CD4-positive, alpha-beta T cell (primary cell): ENCODE measurements around the gene ANGEL2. TPM values are rescaled to one million over a fixed set of nuclear protein-coding genes. Genes with fewer than 3 reads are reported as not detected.

ENCODE experiments used
- ATAC-seq: fragments of 200-7000 bp; cut with Tn5 transposase; one replicate; pipeline ENCODE4 v1.10.0; 2022; ENCODE audit warnings: mild to moderate bottlenecking; ENCODE audit not compliant: poor library complexity
- CTCF ChIA-PET: fragments of 350-600 bp; sonication (Branson Sonifier 250); formaldehyde crosslinking; loops from one replicate; lab custom pipeline; 2021; ENCODE audit warnings: antibody characterized with exemption, inconsistent platforms; lab: Charles Lee
- POLR2A ChIA-PET: fragments of 350-600 bp; sonication (Branson Sonifier 250); formaldehyde crosslinking; loops from one replicate; lab custom pipeline; 2021; ENCODE audit warnings: antibody characterized with exemption, inconsistent platforms; lab: Charles Lee
- DNase-seq, 14 experiments: peaks; one replicate each; pipeline ENCODE4 v3.0.0-alpha.2; 2013 to 2020; ENCODE audit warnings: mixed read lengths in 2 of 14
- H3K27ac ChIP-seq, 2 donors: one replicate each; pipeline versions ENCODE4 v1.5.1 to v1.7.0; 2013; ENCODE audit warnings: low read length in 2 of 2, low read depth in 1 of 2, mild to moderate bottlenecking in 1 of 2
- H3K27me3 ChIP-seq, 2 experiments: 1 replicate in 1 of 2; 2 replicates in 1 of 2; pipeline versions ENCODE4 v1.6.1 to v1.7.0; 2013; ENCODE audit warnings: low read length in 2 of 2, control low read depth in 1 of 2, mild to moderate bottlenecking in 1 of 2, moderate library complexity in 1 of 2; ENCODE audit not compliant: insufficient read depth in 2 of 2, control insufficient read depth in 1 of 2
- H3K36me3 ChIP-seq: one replicate; pipeline ENCODE4 v1.6.1; 2013; ENCODE audit warnings: low read length, control low read depth; ENCODE audit not compliant: insufficient read depth
- H3K4me1 ChIP-seq: one replicate; pipeline ENCODE4 v1.6.1; 2013; ENCODE audit warnings: low read length, control low read depth; ENCODE audit not compliant: insufficient read depth
- H3K4me3 ChIP-seq: one replicate; pipeline ENCODE4 v1.5.1; 2013; ENCODE audit warnings: mild to moderate bottlenecking, low read length, moderate library complexity
- H3K9me3 ChIP-seq, 2 experiments: 1 replicate in 1 of 2; 2 replicates in 1 of 2; pipeline versions ENCODE4 v1.6.1 to v1.7.0; 2013; ENCODE audit warnings: low read length in 2 of 2, mild to moderate bottlenecking in 2 of 2, control low read depth in 1 of 2, moderate library complexity in 1 of 2; ENCODE audit not compliant: control insufficient read depth in 1 of 2, insufficient read depth in 1 of 2
- H3K27ac Mint-ChIP-seq: one replicate; pipeline ENCODE4 v1.8.0; 2020; ENCODE audit warnings: mixed read lengths
- H3K27me3 Mint-ChIP-seq: one replicate; pipeline ENCODE4 v1.8.0; 2021; ENCODE audit warnings: mixed read lengths
- H3K36me3 Mint-ChIP-seq: one replicate; pipeline ENCODE4 v1.8.0; 2021; ENCODE audit warnings: low read depth, mixed read lengths
- H3K4me1 Mint-ChIP-seq: one replicate; pipeline ENCODE4 v1.8.0; 2021; ENCODE audit warnings: low read depth, mixed read lengths
- H3K4me3 Mint-ChIP-seq: one replicate; pipeline ENCODE4 v1.8.0; 2020; ENCODE audit warnings: mild to moderate bottlenecking, mixed read lengths
- H3K9me3 Mint-ChIP-seq: one replicate; pipeline ENCODE4 v1.8.0; 2020; ENCODE audit warnings: mixed read lengths
- CTCF ChIP-seq: fragments of 200-600 bp; IDR thresholded peaks from one replicate; pipeline ENCODE4 v1.8.0; 2022; ENCODE audit warnings: antibody characterized with exemption, mild to moderate bottlenecking
- intact Hi-C, 2 experiments: fragments of 100-400 bp; cut with DNase I in 1 of 2; cut with micrococcal nuclease in 1 of 2; formaldehyde crosslinking; loops; one replicate each; pipeline versions ENCODE4 v1.15.1 to v1.9.0; 2023 to 2025; cut with DNase I, micrococcal nuclease
- total RNA-seq, 174 experiments: library from RNA in 2 of 174; stranded (reverse) in 2 of 174; gene quantifications; one replicate each; pipeline ENCODE4 v1.2.3 and lab custom pipeline; 2021 to 2026

ANGEL2 gene
- total RNA-seq, 2 experiments from 2014 or later: 53.0 to 56.2 TPM

- peak in 2 of 14 experiments; percentile 10 to 19 for DNase-seq
- ATAC-seq: no peak
- Histone ChIP-seq H3K27ac (peak overlapping the region in 1 of 2 donors; percentile 75), H3K9me3 (no peaks in the 10 kb centered on the region), H3K4me1 (peaks cover 12% of the 10 kb centered on the region), H3K36me3 (peaks cover 23% of the 10 kb centered on the region), H3K4me3 (peak overlapping the region; percentile 72), H3K27me3 (no peaks in the 10 kb centered on the region)
- CTCF ChIA-PET: interaction anchor here (1.2 to 1.5 kb wide), 2 partner anchors 36 to 350 kb away, joined by 3 read pairs; partner anchors contain the start of gene RPS6KC1
- peak overlapping the region; percentile 96 for H3K27ac Mint-ChIP-seq
- POLR2A ChIA-PET: interaction anchor here (0.9 to 1.3 kb wide), 5 partner anchors 12 to 456 kb away, joined by 3 to 4 read pairs (median 3); partner anchors contain the start of genes FLVCR1 and RPS6KC1
- H3K27me3 Mint-ChIP-seq: no peaks in the 10 kb centered on the region
- H3K9me3 Mint-ChIP-seq: no peaks in the 10 kb centered on the region
- H3K36me3 Mint-ChIP-seq: peaks cover 36% of the 10 kb centered on the region
- peaks cover 44% of the 10 kb centered on the region for H3K4me1 Mint-ChIP-seq
- no peak for TF ChIP-seq CTCF
- peak overlapping the region; percentile 99 for H3K4me3 Mint-ChIP-seq
- intact Hi-C loops: loop anchor here (1.0 to 10.0 kb wide), 9 partner anchors 20 to 1437 kb away; partner anchors contain the start of genes DTL (in 1 of the 2), FLVCR1 (in 1 of the 2), INTS7 (in 1 of the 2) and NEK2 (in 1 of the 2)
Observed at GRCh38 chr1:213014642-213015041, 1.0 kb downstream of the ANGEL2 start.

- no peak for TF ChIP-seq CTCF
- H3K27me3 ChIP-seq: no peaks in the 10 kb centered on the region
- POLR2A ChIA-PET: no interaction called here
- no peak overlapping the region for H3K4me3 ChIP-seq
- Mint-ChIP-seq H3K36me3 (peaks cover 81% of the 10 kb centered on the region), H3K27ac (no peak overlapping the region), H3K4me3 (no peak overlapping the region), H3K27me3 (no peaks in the 10 kb centered on the region), H3K9me3 (no peaks in the 10 kb centered on the region), H3K4me1 (peaks cover 34% of the 10 kb centered on the region)
- H3K27ac ChIP-seq: no peak overlapping the region
- H3K9me3 ChIP-seq: no peaks in the 10 kb centered on the region
- CTCF ChIA-PET: no interaction called here
- DNase-seq: peak in 1 of 14 experiments; percentile 32
- intact Hi-C loops: no loop called here
- peaks cover 68% of the 10 kb centered on the region for H3K36me3 ChIP-seq
- ATAC-seq: no peak
- H3K4me1 ChIP-seq: no peaks in the 10 kb centered on the region
Observed at GRCh38 chr1:213008564-213008963, 7.1 kb downstream of the ANGEL2 start.

- no peak overlapping the region for H3K27ac Mint-ChIP-seq
- peaks cover 73% of the 10 kb centered on the region for H3K36me3 Mint-ChIP-seq
- no peaks in the 10 kb centered on the region for H3K27me3 Mint-ChIP-seq
- Histone ChIP-seq H3K4me3 (no peak overlapping the region), H3K27ac (no peak overlapping the region), H3K36me3 (peaks cover 55% of the 10 kb centered on the region), H3K27me3 (no peaks in the 10 kb centered on the region), H3K4me1 (no peaks in the 10 kb centered on the region), H3K9me3 (no peaks in the 10 kb centered on the region)
- H3K4me1 Mint-ChIP-seq: no peaks in the 10 kb centered on the region
- POLR2A ChIA-PET: interaction anchor here (1.5 kb wide), 1 partner anchor 9 kb away, joined by 3 read pairs; no protein-coding TSS in a partner anchor
- CTCF ChIA-PET: no interaction called here
- H3K9me3 Mint-ChIP-seq: no peaks in the 10 kb centered on the region
- ATAC-seq: no peak
- DNase-seq: no peak
- intact Hi-C loops: no loop called here
- no peak for TF ChIP-seq CTCF
- no peak overlapping the region for H3K4me3 Mint-ChIP-seq
Observed at GRCh38 chr1:213003256-213003655, 12.4 kb downstream of the ANGEL2 start.
